ENCODE measurements around the gene TMOD2. TPM values are rescaled to one million over a fixed set of nuclear protein-coding genes. Genes with fewer than 3 reads are reported as not detected.
A peak's percentile ranks its signal among the peaks of the same experiment; 100 is the strongest.

TMOD2 gene
- total and polyA plus RNA-seq, 2 of the 8 experiments (the other 6 are each of a cell fraction or from before 2014, with no cell fraction given) = 0.80 to 6.5 TPM

- Histone ChIP-seq H2AFZ (ENCODE audit: low read length) (peak overlapping the region; percentile 85; the same call in 1 of the 2 replicates), H4K8ac (ENCODE audit: extremely low read depth, insufficient read depth, low read length) (no peak overlapping the region), H3K18ac (ENCODE audit: extremely low read depth, low read length) (no peak overlapping the region; the same call in 1 of the 2 replicates), H3K27ac (ENCODE audit: low read depth, low read length) (no peak overlapping the region), H3K79me1 (ENCODE audit: low read depth, low read length) (no peaks in the 10 kb centered on the region), H3K79me2 (ENCODE audit: control insufficient read depth in 1 of 2, insufficient read depth in 2 of 2, low read length in 2 of 2) (no peaks in the 10 kb centered on the region), H3K23ac (ENCODE audit: insufficient read length) (no peak overlapping the region), H3K27me3 (replicated peaks in 1 of 4; ENCODE audit: control insufficient read depth in 3 of 4, extremely low read depth in 1 of 4, insufficient read depth in 3 of 4, low read length in 3 of 4) (no peaks in the 10 kb centered on the region), H2BK120ac (replicated peaks; ENCODE audit: low read depth, low read length) (no peak overlapping the region), H3K9ac (replicated peaks in 1 of 4; ENCODE audit: extremely low read depth in 1 of 4, low read depth in 3 of 4, low read length in 3 of 4) (no peak overlapping the region), H2AK5ac (ENCODE audit: low read depth, low read length) (no peak overlapping the region), H4K91ac (replicated peaks; ENCODE audit: insufficient read length, low read length) (no peak overlapping the region), H3K14ac (ENCODE audit: insufficient read length) (no peak overlapping the region), H3K4ac (replicated peaks; ENCODE audit: insufficient read length, low read depth, low read length) (no peak overlapping the region), H4K5ac (ENCODE audit: insufficient read length, low read depth, low read length) (no peak overlapping the region), H3K9me3 (ENCODE audit: insufficient read depth in 2 of 2, low read depth in 1 of 2, low read length in 1 of 2) (no peaks in the 10 kb centered on the region), H4K20me1 (replicated peaks in 1 of 2; ENCODE audit: control insufficient read depth in 1 of 2, insufficient read depth in 2 of 2, low read length in 2 of 2) (no peaks in the 10 kb centered on the region), H2BK12ac (ENCODE audit: low read depth, low read length) (no peak overlapping the region), H2BK20ac (ENCODE audit: low read length) (no peak overlapping the region), H3K4me3 (ENCODE audit: extremely low read depth in 1 of 4, insufficient read depth in 2 of 4, low read depth in 3 of 4, low read length in 4 of 4) (no peak overlapping the region), H3K23me2 (ENCODE audit: low read depth, low read length) (no peaks in the 10 kb centered on the region), H3K56ac (replicated peaks; ENCODE audit: insufficient read length, low read depth, low read length) (no peak overlapping the region), H3K36me3 (ENCODE audit: control insufficient read depth in 2 of 4, insufficient read depth in 4 of 4, low read length in 3 of 4) (no peaks in the 10 kb centered on the region), H2BK15ac (ENCODE audit: low read length) (no peak overlapping the region), H2BK5ac (ENCODE audit: low read depth, low read length) (no peak overlapping the region), H3K4me1 (replicated peaks in 1 of 4; ENCODE audit: control insufficient read depth in 3 of 4, insufficient read depth in 4 of 4, low read length in 3 of 4) (peaks cover 0 to 3% (median 0%) of the 10 kb centered on the region in 4 experiments; a peak in 1 of 7 replicates), H3K4me2 (ENCODE audit: insufficient read depth in 1 of 2, low read depth in 2 of 2, low read length in 2 of 2) (no peak overlapping the region)
- DNase-seq (ENCODE audit: low read depth in 1 of 2, low spot score in 2 of 2) (no peak), FAIRE-seq (no peak)
- 89% methylated on average over 9 of the region's 9 CpGs; no CpG with 5 or more reads in 1 of the 2 experiments for WGBS, 2 experiments (ENCODE audit: extremely low coverage in 1 of 2, insufficient coverage in 1 of 2, insufficient read length in 1 of 2, insufficient replicate concordance in 2 of 2, low coverage in 1 of 2, low lambda C conversion rate in 2 of 2, missing lambda C conversion rate in 1 of 2)
- ChIA-PET CTCF (ENCODE audit: partially characterized antibody) (interaction anchor here (0.7 to 1.5 kb wide), 7 partner anchors 8 to 118 kb away, joined by 3 to 10 read pairs (median 5); no protein-coding TSS in a partner anchor), POLR2A (ENCODE audit: partially characterized antibody) (no interaction called here)
- TF ChIP-seq TCF12 (IDR thresholded peaks at IDR 0.05; ENCODE audit: low read depth, low read length) = no peak
- TF ChIP-seq KDM4A (IDR thresholded peaks at IDR 0.05; ENCODE audit: low read depth, low read length, severe bottlenecking) = no peak
- no peak for TF ChIP-seq CBX8 (IDR thresholded peaks at IDR 0.05; ENCODE audit: borderline replicate concordance, low read depth, low read length)
- TF ChIP-seq BRCA1 (IDR thresholded peaks at IDR 0.05; ENCODE audit: low read depth, low read length) = no peak
- TF ChIP-seq YY1 (IDR thresholded peaks at IDR 0.05; ENCODE audit: low read depth, low read length) = no peak
- TF ChIP-seq CTBP2 (IDR thresholded peaks at IDR 0.05; ENCODE audit: borderline replicate concordance, insufficient read depth, insufficient read length, low read length) = no peak
- TF ChIP-seq HDAC2 (IDR thresholded peaks at IDR 0.05; ENCODE audit: borderline replicate concordance in 1 of 2, low read depth in 2 of 2, low read length in 2 of 2) = no peak
- TF ChIP-seq, protein P1, sequence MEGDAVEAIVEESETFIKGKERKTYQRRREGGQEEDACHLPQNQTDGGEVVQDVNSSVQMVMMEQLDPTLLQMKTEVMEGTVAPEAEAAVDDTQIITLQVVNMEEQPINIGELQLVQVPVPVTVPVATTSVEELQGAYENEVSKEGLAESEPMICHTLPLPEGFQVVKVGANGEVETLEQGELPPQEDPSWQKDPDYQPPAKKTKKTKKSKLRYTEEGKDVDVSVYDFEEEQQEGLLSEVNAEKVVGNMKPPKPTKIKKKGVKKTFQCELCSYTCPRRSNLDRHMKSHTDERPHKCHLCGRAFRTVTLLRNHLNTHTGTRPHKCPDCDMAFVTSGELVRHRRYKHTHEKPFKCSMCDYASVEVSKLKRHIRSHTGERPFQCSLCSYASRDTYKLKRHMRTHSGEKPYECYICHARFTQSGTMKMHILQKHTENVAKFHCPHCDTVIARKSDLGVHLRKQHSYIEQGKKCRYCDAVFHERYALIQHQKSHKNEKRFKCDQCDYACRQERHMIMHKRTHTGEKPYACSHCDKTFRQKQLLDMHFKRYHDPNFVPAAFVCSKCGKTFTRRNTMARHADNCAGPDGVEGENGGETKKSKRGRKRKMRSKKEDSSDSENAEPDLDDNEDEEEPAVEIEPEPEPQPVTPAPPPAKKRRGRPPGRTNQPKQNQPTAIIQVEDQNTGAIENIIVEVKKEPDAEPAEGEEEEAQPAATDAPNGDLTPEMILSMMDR (IDR thresholded peaks at IDR 0.05; ENCODE audit: control extremely low read depth in 1 of 3, insufficient read depth in 1 of 3, low read depth in 1 of 3, low read length in 3 of 3) = no peak
Observed at GRCh38 chr15:51768018-51768417, 16.6 kb downstream of the TMOD2 start.

All from H1 (cell line).